GM12874 (cell line): ENCODE results near the gene HSPG2.

ENCODE experiments used
- TF ChIP-seq, protein P1 (sequence below): IDR thresholded peaks from 2 replicates; pipeline ENCODE4 v1.5.1; 2011; ENCODE audit warnings: low read depth, mild to moderate bottlenecking, control low read depth, low read length, moderate library complexity; ENCODE audit not compliant: insufficient read depth

Gene HSPG2

DNA sequence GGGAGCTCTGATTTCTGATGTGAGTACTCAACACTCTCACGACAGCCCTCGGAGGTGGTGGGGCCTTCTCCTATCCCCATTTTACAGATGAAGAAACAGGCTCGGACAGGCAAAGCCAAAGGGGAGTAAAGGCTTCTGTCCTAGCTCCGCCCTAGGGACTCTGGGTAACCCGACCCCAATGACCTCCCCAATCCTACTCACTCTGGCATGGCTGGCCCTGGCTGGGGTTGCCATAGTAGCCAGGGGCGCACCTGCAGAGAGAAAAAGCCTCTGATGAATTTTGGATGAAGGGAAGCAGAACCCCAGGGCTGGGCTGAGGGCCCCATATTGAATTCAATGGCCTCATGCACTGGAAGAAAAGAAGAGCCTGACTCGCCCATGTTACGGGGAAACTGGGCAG is 63.9 kb downstream of the HSPG2 start:
- TF ChIP-seq, protein P1, sequence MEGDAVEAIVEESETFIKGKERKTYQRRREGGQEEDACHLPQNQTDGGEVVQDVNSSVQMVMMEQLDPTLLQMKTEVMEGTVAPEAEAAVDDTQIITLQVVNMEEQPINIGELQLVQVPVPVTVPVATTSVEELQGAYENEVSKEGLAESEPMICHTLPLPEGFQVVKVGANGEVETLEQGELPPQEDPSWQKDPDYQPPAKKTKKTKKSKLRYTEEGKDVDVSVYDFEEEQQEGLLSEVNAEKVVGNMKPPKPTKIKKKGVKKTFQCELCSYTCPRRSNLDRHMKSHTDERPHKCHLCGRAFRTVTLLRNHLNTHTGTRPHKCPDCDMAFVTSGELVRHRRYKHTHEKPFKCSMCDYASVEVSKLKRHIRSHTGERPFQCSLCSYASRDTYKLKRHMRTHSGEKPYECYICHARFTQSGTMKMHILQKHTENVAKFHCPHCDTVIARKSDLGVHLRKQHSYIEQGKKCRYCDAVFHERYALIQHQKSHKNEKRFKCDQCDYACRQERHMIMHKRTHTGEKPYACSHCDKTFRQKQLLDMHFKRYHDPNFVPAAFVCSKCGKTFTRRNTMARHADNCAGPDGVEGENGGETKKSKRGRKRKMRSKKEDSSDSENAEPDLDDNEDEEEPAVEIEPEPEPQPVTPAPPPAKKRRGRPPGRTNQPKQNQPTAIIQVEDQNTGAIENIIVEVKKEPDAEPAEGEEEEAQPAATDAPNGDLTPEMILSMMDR = no peak

GRCh38 chr1:21872445-21873079 is 64.5 kb downstream of the HSPG2 start:
- TF ChIP-seq, protein P1 = no peak

DNA sequence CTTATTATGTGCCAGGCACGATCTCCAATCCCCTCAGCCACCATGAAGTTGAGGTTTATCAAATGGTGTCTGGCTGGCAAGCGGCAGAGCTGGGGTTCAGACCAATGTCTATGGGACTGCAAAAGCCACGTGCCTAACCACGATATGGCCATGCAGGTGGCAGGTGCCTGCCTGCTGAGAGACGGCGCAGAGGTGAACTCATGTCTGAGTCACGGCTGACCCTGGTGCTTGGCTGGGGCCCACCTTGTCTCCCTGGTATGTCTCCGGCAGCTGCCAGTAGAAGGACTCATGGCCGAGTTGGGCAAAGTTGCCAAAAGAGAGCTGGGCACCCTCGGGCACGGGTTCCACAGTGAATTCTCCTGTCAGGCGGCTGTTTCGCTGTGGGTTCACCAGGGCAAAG is 65.2 kb downstream of the HSPG2 start:
- TF ChIP-seq, protein P1 = no peak

- TF ChIP-seq, protein P1 = no peak
Measured at GRCh38 chr1:21870611-21871010, 66.5 kb downstream of the HSPG2 start.

GRCh38 chr1:21869620-21870121 is 67.4 kb downstream of the HSPG2 start:
- TF ChIP-seq, protein P1 = no peak

GRCh38 chr1:21868941-21869454 is 68.1 kb downstream of the HSPG2 start:
- TF ChIP-seq, protein P1 = no peak

- TF ChIP-seq, protein P1 = no peak
Measured at GRCh38 chr1:21868482-21868881, 68.6 kb downstream of the HSPG2 start.
